Mesenteric fat pad (tissue), 1 donor: Measurements from ENCODE around the gene SRBD1. TPM values are rescaled to one million over a fixed set of nuclear protein-coding genes. Genes with fewer than 3 reads are reported as not detected.

ENCODE experiments used
- DNase-seq: peaks from one replicate; pipeline ENCODE4 v3.0.0-alpha.2; 2020; ENCODE audit warnings: low spot score
- total RNA-seq: library from RNA; stranded (reverse); fragmentation: NEBNext Ultra II Directional; extraction: Animal tissue kit (Norgen Biotek cat#: 25700); gene quantifications from one replicate; pipeline ENCODE4 v1.2.1, GENCODE V29; 2021
- donor health status: DM: yes; HTN: yes; CAD: no.

The SRBD1 gene
- total RNA-seq, 1 donor from 2014 or later: 11.7 TPM

DNA sequence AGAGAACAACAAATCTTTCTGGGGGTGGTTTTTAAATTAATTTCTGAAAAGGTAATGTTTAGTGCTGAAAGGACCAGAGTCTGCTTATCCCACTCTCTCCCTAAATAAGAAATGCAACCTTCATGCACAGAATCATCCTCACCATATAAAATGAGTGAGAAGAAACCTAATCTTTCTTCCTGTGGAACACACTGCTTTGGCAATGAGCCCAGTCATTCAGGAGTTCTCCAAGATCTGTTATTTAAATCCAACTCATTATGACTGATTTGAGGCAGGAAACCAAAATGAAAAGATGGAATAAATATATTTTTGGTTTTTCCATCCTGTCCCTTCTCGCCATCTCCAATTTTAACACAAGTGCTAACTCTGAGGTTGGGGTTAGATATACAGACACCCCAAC lies 228.3 kb downstream of the SRBD1 start:
- DNase-seq: no peak

DNA sequence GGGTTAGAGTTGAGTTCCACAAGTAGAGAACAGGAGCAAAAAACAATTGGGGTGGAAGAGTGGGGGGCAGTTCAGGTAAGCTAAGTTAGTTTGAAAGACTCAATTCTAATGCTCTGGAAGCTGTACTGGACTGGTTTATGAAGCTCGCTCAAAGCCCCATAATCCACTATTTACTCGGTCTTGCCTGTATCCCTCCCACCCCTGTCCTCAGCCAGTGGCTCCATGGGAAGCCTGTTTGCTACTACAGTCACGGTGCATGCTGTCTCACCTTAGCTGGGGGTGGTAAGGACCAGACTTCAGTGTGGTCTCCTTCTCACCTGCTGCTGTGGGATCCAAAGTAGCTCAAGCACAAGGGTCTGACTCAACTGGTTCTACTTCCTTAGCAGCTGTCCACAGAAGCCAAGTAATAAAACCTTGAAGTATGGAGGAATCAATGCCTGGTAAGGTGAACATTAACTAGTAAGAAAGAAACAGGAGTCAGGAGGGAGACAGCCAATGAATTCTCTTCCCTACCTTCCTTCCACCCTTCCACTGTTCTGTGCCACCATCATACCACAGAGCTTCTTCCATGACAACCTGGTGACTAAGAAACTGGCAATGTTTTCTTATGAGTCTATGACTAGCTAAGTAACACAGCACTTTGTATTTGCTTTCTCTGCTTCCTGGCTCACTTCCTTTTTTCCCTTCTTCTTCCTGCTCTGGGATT lies 230.8 kb downstream of the SRBD1 start:
- DNase-seq: no peak

DNA sequence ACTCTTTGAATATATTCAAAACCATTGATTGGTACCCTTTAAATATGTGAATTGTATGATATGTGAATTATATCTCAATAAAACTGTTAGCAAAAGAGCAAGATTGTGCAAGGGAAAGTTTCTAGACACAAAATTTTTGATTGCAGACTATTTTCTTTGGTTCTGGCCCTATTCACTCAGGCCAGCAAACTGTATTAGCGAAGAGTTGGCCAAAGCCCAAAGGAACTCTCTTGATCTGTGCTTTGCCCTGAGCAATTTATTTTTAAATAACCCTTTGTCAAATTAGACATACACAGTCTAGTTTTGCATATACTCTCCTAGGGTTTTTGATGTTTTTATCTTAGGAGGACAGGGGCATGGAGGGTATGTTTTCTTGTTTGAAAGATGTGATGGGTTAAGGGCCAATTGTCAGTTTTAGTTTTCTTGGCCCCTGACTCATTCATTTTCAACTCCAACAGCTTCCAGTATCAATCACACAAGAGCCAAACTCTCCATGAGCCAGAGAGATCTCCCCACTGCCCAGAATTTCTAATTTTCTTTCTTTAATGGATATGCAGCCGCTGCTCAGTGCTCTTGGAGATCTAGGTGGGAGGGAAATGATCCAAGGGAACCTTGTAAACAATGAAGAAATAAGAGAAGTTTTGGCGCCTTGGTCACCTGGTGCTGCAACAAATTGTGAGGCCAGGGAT lies 231.5 kb downstream of the SRBD1 start:
- no peak for DNase-seq

- DNase-seq: no peak
Observed at GRCh38 chr2:45373534-45373933, 237.5 kb downstream of the SRBD1 start.

GRCh38 chr2:45370369-45370768 lies 240.7 kb downstream of the SRBD1 start:
- no peak for DNase-seq

- no peak for DNase-seq
Observed at GRCh38 chr2:45368792-45369191, 242.3 kb downstream of the SRBD1 start.

GRCh38 chr2:45361666-45362065 lies 249.4 kb downstream of the SRBD1 start:
- no peak for DNase-seq

DNA sequence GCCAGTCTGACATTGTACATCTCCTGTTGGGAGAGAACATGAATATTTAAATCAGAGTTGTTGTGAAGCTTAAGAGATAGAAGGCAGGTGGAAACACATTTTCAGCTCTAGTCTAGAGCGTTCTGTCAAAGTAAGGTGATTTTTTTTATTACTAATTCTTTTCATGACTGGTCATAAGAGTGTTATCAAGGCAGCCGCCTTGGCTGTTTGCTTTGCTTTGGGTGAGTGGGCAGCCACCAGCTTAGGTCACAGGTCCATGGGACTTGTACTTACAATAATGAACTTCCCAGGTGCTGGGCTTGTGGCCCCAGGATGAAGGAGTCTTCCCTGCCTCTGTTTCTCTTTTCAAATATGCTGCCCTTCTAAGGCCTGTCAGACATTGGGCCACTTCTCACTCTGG lies 256.3 kb downstream of the SRBD1 start:
- DNase-seq: no peak

- no peak for DNase-seq
Observed at GRCh38 chr2:45353879-45354278, 257.2 kb downstream of the SRBD1 start.

DNA sequence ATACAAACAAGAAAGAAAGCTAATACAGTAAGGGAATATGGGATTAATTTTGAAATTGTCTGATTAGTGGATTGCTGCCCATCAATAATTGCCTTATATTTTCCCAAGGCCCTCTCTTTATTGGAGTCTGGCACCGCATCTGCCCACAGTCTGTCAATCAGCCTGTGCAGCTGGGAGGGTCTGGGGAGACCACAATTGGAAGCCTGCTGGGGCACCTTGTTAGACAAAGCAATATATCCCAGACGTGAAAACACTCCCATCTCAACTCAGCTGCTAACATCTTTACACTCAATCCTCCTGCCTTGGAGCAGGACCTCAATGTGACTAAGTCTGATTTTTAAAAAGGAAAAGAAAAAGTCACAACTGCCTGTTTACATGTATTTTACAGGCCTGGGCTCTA lies 258.6 kb downstream of the SRBD1 start:
- DNase-seq: no peak

DNA sequence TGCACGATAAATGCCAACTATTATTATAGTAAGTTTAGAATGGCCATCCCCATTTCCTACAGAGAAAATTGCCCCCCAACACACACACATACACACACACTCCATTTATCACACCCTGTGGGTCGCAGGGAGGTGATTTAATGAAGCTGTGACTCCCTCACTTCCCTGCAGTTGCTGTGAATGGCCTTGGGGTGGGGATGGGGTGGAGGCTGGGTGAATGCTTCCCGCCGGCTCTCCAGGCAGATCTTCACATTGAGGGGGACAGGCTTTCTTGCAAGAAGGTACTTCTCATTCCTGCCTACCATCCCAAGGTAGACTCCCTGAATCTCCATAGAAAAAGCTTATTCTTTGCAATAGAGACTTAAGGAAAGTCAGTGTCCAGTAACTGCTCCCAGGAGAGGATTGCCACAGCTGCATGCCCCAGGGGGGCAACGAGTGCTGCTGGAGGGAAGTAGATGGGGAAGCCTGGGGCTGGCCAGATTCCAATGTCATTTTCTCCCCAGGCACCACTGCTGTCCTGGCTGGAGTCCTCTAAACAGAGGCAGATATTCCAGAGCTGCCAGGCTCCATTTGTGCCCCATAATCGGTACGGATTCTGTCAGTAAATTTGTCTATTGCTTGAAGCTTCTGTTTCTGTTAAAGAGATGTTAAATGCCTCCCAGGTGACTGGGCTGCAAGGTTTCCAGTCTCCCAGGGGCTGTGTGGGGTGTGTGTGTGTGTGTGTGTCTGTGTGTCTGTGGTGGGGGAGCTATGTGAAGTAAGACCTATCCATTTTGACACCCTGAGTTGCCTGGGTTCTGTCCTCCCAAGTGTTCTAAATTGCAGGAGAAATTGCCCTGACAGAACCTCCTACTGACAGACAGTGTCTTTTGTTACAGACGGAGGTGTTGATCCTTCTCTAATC lies 265.5 kb downstream of the SRBD1 start:
- DNase-seq: no peak

- no peak for DNase-seq
Observed at GRCh38 chr2:45344502-45344901, 266.6 kb downstream of the SRBD1 start.

DNA sequence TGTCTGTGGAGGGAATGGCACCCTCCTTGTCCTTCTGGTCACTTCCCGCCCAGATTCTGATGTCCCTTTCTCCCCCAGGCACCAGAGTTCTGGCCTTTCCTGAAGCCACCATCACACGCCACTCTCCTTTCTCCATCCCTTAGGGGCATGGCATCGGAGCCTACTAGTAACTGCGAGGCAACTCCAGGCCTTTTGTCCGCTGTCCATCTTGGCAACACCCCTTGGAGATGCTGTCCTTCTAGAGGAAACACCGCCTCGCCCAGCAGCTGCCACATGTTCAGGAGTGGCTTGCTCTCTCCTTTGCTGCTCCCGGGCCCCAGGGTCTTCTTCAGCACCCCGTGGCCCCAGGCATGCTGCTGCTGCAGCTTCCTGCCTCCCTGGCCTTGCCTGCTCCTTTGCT lies 267.0 kb downstream of the SRBD1 start:
- no peak for DNase-seq

- no peak for DNase-seq
Observed at GRCh38 chr2:45343251-45344017, 267.6 kb downstream of the SRBD1 start.

DNA sequence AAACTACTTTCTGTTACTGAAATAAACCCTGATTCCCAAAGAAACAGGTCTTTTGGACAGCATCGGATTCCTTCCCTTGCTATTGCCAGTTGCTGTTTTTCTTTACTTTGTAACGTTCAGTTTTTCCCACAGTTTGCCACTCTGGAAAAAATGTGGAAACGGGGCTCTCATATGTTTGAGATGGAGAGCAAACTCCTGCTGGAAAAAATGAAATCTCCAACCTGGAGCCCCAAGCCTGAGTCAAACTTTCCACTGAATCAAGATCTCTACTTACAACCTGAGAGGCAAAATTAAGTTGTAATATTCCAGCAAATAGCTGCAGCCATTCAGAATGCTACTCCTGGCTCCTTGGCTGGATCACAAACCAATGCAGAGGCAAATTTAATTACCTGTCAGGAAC lies 270.7 kb downstream of the SRBD1 start:
- no peak for DNase-seq

GRCh38 chr2:45339253-45339652 lies 271.8 kb downstream of the SRBD1 start:
- no peak for DNase-seq

Other genes starting within 250 kb of the SRBD1 start
- gene PRKCE, start 40.4 kb upstream of the SRBD1 start, total RNA-seq: 34.1 TPM